ENCODE data around the gene TNFAIP3.

DNA sequence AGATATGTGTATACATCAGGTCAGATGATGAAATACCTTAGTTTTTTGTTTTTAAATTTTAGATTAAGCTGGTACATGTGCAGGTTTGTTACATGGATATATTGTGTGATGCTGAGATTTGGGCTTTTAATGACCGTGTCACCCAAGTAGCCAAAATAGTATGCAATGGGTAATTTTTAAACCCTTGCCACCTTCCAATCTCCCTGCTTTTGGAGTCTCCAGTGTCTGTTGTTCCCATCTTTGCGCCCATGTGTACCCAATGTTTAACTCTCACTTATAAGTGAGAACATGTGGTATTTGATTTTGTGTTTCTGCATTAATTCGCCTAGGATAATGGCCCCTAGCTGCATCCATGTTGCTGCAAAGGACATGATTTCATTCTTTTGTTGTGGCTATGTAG is 45.8 kb downstream of the TNFAIP3 start:
- TF ChIP-seq POLR2AphosphoS5 (IDR thresholded peaks at IDR 0.05) (no peak), POLR2A (IDR thresholded peaks at IDR 0.05) (no peak), EP300 (IDR thresholded peaks at IDR 0.05) (no peak)
- TF ChIP-seq, protein P1, sequence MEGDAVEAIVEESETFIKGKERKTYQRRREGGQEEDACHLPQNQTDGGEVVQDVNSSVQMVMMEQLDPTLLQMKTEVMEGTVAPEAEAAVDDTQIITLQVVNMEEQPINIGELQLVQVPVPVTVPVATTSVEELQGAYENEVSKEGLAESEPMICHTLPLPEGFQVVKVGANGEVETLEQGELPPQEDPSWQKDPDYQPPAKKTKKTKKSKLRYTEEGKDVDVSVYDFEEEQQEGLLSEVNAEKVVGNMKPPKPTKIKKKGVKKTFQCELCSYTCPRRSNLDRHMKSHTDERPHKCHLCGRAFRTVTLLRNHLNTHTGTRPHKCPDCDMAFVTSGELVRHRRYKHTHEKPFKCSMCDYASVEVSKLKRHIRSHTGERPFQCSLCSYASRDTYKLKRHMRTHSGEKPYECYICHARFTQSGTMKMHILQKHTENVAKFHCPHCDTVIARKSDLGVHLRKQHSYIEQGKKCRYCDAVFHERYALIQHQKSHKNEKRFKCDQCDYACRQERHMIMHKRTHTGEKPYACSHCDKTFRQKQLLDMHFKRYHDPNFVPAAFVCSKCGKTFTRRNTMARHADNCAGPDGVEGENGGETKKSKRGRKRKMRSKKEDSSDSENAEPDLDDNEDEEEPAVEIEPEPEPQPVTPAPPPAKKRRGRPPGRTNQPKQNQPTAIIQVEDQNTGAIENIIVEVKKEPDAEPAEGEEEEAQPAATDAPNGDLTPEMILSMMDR (IDR thresholded peaks at IDR 0.05) = no peak

Data from stomach (tissue), 4 donors.